ENCODE data around the gene LRMDA.

LRMDA gene

DNA sequence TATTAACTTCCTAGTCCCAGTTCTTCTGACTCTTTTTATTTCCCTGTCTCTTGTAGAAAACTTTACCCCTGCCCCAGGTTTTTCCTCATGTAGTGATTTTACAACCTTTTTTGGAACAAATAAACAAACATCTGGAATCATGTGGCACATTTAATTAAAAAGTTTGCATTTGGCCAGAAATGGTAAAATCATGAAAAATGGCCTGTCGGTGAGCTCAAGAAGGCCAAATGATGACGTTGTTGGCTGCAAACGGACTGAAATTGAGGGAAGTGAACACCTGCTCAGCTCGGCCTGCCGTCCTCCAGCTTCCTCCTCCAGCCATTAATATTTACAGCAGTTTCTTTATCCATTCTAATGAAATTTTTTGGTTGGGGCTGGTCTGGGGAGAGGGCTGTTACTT, 902.8 kb downstream of the LRMDA start:
- DNase-seq, result no peak

DNA sequence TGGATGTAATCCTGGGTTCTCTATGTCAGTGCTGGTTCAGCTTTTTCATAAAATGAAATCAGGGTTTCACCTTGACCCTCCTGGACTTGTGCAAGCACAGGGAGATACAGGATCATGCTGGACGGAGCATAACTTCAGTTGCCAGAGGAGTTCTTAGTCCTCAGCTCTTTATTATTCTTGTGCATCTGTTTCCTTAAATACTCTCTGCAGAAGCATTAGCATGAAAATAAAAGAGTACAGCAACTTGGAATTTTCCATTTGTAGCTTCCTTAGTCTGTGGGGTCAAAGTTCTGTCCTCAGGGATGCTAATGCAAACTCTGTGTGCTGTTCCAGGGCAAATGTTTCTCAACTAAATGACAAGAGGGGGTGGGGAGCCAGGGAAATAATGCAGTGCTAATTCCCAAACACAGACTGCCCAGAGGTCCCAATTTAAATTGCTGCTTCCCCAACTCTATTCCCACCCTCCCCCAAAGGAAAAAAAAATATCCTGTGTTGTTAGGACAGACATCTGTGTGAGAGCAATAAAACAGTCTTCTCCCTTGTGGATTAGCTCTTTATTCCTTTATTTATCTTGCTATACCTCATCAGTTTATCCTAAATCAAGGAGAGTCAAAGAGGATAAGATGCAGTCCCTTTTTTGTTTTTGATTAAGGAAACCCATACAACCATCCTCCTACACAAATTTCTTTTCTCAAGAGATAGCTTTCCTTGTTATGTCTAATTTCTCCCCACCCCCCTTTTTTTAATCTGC, 905.0 kb downstream of the LRMDA start:
- DNase-seq, result no peak

DNA sequence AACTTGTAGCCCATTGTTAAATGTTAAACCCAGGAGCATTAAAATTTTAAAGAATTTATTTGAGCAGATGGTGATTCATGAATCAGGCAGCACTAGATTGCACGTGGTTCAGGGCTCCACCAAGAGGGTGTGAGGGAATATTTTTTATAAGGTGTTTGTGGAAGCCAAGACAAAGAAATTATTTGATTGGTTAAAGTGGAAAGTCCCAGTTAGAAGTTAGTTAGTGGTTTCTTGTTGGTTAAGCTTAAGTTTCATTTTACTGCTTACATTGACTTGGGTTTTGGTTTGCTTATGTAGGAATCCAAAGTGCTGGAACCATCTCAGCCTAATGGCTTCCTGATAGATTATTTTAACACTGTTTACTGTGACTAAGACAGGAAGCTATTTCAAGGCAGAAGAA, 906.2 kb downstream of the LRMDA start:
- DNase-seq, result no peak

DNA sequence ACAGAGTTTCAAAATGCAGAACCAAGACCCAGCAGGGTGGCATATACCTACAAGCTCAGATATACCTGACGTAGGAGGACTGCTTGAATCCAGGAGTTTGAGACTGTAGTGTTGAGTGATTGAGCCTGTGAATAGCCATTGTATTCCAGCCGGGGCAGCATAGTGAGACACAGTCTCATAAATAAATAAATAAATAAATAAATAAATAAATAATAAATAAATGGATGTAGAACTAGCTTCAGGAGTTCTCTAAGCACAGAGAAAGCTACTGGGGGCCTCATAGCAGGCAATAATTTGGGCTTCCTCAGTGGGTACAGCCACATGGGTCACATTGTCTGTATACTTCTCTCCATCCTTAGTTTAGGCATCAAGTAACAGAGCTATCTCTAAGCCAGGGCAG, 906.8 kb downstream of the LRMDA start:
- no peak for DNase-seq

DNA sequence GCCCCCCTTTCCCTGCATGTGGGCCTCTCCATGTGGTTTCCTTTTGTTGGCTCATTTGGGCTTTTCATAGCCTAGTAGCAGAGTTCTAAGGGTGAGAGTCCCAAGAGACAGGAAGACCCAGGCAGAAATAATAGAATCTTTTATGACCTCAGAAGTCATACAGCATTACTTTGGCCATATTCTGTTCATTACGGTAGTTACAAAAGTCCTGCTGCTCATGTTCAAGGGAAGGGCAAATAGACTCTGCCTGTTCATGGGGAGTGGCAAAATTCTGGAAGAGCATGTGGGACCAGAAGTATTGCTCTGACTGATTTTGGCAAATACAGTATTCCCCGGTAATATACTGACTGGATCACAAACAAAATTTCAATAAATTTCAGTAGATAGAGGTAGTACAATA, 910.3 kb downstream of the LRMDA start:
- DNase-seq, result no peak

DNA sequence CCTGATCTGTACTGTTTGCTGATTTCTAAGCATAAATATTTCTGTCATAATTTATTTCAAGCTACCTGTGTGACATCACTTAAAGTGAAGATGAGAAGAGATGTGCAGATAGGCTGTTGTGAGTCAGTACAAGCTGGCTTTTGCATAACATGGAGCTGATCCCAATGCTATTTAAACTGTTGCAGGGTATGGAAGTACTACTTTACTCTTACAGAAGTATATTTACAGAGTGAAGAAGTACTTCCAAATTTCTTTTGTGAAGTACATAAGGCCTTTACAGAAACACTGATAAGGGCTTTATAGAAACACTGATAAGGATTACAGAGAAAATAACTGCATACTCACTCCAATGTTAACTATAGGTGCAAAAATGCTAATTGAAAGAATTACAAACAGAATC, 911.6 kb downstream of the LRMDA start:
- no peak for DNase-seq

DNA sequence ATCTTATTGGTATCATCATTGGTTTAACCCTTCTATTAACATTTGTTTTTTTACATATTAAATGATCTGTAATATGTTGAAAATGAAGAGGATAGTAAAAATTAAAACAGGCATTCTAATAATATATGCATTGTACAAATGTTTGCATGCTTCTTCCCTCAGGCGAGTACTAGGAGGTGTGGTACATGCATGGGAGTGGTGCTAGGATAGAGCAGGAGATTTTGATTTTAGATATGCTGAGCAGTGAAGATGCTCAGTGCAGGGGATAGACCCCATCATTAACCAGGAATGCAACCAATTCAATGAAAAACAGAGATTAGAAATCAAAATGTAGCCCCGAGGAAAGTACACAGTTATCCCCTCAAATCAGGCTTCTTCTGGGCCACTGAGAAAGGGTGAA, 916.4 kb downstream of the LRMDA start:
- DNase-seq, result no peak

DNA sequence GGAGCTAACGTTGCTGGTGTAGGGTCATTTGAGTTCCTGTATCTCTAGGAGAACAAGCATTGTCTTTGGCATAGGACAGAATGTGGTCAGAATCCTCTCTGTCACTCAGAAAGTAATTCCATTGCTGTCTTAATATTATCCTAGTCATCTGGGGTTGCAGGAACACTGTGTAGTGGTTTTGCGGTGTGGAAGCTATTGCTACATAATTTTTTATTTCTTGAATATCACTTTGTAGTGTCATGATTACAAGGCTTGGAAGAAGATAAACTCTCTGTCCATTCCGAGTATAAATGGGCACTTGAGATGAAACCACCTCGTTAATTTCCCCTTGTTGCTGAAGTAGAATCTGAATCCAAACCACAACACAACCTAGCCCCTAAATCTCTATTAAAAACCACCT, 919.2 kb downstream of the LRMDA start:
- DNase-seq, result no peak

DNA sequence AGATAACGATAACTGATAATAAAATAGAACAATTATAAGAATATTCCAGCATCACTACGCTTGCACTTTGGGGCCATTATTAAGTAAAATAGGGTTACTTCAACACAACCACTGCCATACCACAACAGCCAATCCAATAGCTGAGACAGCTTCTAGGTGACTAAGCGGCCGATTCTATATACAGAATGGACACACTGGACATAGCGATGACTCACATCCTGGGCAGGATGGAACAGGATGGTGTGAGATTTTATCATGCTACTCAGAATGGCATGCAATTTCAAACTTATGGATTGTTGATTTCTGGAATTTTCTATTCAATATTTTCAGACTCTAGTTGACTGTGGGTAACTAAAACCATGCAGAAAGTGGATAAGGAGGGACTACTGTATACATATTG, 920.9 kb downstream of the LRMDA start:
- DNase-seq, result no peak

DNA sequence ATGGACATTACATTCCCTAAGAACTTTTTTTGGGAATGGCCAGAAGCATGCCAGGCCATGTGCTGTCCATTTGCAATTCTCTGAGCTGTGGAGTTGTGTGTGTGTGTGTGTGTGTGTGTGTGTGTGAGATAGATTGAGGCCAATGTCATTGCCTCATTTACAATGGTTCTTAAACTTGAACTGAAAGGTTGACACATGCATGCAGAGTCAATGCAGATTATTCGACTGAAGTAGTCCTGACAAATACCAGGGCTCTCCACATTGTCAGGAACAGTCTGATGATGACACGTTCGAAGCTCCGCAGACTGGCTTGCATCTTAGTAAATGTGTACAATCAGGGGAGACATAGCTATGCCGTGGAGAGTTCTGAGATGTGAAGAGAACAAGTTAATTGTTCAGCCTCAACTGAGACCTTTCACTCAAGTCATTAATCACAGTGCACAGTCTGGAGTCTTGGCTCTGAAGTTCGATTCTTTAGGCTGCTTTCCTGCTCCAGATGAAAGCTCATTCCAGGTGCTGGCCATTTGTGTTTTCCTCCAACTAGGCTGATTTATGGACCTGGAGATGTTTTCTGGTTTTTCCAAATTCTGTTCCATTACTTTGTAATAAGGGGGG, 921.9 kb downstream of the LRMDA start:
- no peak for DNase-seq

DNA sequence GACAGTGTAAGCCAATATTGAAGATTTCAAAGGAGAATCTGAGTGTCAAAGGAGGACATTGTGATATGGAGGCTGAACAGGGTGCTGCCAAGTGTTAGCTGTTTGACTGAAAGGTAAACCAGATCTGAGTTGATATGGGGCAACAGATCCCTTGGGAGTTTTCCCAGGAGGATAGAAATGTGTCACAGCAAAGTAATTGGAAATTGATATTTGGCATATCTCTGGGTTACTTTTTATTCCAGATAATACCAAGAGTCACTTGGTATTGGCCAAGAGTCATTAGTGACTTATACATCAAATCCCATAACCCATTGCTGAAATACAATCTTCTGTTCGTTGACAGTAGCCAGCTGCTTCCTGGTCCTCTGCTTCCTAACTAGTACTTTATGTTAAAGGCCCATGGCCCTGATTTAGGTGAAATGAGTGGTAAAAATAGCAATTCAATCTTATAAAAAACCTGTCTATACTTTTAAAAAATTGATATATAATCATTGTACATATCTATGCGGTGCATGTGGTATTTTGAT, 922.9 kb downstream of the LRMDA start:
- DNase-seq, result no peak

DNA sequence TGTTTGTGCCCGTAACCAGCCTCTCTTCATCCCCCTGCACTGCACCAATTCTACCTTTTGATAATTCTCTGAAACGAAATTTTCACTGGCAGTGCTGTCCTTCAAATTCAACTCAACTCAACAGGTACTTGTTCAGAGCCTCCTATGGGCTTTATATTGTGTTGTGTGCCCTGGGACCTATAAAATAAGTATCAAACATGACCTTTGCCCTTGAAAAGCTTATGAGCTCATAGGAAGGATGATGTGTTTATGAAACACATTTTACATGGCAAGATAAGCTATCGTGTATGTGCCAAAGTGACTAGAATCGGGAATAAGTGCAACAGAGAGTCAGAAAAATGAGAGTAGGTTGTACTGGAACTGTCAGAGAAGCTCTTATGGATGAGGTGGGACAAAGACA, 923.5 kb downstream of the LRMDA start:
- DNase-seq, result no peak

DNA sequence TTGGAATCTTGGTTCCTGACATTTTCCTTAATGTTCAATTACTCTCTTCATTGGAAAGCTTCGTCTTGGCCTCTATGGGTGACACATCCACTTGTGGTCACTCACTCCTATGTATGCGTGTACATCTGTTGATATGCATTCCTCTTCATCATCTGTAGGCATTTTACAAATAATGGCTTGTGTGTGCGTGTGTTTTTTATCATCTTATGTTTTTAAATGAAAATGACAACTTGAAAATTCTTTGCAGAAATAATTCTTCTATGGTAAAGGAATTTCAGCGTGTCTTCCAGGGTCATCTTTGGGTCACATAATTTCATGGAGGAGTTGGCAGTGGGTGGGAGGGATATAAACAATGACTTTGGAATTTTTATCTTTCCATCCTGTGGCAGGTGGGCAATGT, 925.1 kb downstream of the LRMDA start:
- DNase-seq, result no peak

DNA sequence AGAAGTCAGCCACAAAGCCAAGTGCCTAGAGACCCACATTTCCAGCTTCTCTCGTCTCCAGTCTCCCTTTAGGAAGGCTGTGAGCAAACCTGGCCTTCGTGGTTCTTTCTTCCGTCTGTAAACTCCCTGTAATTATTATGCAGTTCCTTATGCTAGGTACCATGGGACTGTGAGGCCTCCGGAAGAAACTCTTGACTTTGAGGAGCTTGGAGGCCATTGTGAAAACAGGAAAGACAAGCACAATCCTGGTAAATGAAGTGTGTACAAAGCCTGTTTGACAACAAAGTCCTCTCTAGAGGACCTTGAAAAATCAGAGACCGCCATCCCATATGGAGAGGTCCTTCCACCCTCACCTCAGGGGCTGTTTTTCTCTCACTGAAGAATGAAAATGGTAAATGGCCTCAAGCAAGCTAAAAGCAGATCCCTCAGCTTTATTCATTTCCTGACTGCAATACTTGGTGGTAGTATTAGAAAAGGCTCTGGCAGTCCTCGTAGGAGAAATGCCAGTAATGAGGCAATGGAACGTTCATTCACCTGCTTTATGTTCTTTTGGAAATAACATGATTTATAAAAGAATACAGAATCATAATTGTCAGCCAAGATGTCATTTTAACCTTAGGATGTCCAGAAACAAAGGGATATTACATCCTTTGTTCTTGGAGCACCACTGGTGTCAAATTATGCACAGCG, 926.4 kb downstream of the LRMDA start:
- DNase-seq, result no peak

DNA sequence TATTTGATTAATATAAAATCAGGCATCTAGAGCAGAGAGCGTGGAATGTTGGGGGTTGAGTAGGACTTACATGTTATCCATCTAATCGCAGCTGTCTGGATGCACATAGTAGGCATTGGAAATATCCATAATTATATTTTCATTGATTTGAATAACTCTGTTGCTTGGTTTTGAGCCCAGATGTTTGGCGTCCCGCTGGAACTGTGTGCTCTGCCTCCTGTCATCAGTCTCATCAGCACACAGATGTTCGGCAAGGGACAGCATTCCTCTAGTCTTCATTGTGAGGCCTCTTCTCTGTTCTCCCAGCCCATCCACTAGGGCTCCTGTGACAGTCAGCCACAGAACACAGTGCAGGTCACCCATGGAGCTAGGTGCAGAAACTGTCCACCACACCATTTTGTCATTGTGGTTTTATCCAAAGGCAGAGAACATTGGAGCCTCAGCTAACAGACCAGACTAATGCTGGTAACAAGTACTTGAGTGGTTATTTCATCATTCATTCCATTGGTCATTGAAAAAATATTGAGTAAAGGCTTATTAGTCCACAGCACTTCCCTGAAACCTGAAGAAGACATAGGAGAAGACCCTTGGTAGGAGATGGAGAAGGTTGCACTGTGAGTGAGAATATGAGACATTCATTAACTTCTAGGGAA, 927.4 kb downstream of the LRMDA start:
- no peak for DNase-seq

DNA sequence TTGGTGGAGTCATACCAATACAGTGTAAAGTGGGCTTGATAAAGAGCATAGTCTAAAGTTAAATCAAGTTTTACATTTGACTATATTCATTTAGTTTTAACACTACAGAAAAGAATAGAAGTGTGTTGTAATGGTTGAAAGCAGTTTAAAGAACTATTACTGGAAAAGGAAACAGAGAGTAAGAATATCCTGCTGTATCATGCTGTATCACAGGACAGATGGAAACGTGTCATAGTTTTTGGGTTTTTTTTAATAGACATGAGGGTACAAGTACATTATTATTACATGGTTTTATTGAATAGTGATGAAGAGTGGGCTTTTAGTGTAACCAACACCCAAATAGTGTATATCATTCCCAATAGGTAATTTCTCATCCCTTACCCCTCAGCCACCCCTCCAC, 944.3 kb downstream of the LRMDA start:
- no peak for DNase-seq

DNA sequence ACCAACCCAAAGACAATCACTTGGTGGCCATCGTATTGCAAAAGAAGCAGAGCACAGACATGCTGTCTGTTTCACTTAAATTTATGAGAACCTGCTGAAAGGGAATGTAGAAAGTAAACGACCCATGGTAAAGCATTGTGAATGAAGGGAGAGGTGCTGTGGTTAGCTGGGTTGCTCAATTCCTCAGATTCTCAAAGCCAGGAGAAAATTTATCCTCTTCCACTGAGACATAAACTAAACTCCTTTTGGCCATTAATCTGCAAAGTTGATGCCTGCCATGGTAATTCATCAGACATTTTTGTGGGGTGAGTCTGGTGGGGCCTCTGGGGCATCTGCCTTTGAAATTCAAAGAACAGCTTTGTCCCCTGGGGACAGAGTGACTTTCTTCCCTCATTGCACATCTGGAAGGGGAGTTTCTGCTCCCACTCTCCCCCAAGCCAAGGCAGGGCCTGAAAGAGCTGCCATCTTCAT, 951.0 kb downstream of the LRMDA start:
- DNase-seq, result no peak

DNA sequence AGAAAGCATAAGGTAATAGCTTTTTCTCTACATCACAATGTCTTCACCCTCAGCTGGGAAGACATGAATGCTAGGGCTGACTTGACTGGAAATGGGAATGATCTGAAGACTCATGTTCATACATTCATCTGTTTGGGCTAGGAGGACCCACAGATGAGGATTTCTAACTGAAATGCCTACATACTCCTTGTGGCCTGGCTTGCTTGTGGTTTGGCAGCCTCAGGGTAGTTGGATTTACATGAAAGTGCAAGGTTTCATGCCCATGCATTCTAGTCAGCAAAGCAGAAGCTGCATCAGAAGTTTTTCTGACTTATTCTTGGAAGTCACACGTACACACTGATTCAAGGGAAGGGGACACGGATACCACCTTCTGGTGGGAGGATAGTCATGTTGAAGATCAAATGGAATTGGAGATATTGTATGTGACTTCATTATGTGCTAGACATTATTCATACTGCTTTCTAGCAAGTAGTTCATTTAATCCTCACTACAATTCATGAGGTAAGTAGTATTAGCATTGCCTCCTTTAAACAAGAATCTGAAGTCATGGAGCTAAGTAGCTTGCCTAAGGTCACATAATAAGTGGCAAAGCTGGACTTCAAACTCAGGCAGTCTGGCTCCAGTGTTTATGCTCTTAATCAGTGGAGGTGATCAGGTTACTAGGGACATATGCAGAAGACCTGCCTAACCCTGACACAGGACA, 957.0 kb downstream of the LRMDA start:
- no peak for DNase-seq

DNA sequence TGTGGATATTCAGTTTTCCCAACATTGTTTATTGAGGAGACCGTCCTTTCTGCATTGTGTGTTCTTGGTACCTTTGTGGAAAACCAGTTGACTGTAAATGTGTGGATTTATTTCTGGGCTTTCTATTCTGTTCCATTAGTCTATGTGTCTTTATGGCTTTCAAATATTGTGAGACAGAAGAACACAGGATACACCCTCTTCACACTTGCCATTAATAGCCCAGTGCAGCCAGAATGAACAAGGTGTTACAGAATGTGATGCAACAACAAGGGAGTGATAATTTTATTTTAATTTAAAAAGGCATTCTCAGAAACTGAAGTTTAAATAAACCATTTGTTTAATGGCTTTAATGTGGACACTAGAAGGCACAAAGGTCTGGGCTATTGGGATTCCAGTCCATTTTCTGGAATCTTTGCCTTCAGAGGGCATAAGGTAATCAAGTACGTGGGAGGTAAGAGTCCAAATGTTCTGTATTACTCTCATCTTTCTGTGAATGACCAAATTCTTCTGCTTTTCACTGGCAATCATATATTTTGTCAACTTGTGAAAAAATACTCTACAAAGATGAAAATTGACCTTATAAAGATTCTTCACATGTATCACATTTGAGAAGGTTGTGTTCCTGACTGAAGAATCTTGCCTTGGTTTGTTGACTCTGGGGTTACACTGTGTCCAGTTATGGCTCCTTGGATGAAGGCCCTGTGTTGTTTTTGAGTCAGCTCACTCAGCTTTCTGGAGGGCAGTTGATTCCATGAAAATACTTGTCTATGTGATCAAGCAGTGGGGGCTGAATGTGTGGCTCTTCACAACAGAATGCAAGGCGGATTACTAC, 962.7 kb downstream of the LRMDA start:
- DNase-seq, result no peak

DNA sequence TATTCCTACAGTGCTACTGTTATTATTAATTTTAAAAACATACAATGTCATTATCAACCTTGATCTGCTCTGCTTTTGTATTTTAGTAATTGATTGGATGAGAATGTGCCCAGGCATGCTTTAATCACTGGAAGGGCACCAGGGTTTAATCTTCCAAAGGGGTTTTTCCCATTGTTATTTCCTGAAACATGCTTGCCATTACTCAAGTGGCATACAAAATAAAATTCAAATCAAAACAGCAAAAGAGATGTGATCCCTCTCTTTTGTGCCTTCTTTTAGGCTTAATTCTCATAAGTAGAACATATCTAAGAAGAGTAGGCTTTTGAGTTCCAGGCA, 963.3 kb downstream of the LRMDA start:
- no peak for DNase-seq

DNA sequence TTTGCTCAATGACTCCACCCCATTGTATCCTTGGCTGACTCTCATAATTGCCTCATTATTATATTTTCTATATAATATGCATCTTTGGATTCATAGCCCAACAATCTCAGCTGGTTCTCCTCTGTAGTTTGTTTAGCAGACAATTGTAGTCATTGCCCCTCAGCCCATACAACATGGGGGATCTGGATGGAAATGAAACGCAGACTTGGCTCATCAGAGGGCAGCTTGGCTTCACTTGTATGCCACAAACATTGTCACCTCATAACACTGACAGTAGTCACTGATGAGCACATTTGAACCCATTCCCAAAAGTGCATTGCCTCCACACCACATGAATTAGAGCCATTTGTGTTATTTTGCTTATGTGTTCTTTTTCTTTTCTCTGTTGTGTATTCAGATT, 963.8 kb downstream of the LRMDA start:
- DNase-seq, result no peak

DNA sequence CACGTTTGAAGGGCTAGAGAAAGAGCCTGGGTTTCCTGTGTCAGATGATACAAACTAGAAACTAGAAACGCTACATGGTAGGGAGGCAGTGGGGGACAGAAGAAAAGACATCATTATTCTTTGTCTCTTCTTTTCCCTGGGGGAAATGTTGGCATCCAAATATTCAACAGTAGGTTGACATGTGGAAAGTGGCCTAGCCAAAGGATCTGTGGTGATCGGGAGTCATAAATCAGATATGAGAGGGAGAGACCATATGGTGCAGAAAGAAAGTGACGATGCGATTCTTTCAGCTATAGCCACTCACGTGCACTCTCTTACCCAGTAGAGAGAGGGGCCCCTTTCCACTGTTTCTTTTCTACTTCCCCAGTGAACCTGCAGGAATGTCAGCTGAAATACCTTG, 964.7 kb downstream of the LRMDA start:
- DNase-seq, result no peak
